Measurements from ENCODE around the gene TTC14. TPM values are rescaled to one million over a fixed set of nuclear protein-coding genes. Genes with fewer than 3 reads are reported as not detected.

The TTC14 gene
- total and polyA plus RNA-seq, 2 of the 8 experiments (the other 6 are each of a cell fraction or from before 2014, with no cell fraction given) = 10.2 to 22.3 TPM

- CTCF ChIA-PET (ENCODE audit: partially characterized antibody) = no interaction called here
- H2AK5ac ChIP-seq (ENCODE audit: low read depth, low read length) = no peak overlapping the region
- WGBS, 2 experiments (ENCODE audit: extremely low coverage in 1 of 2, insufficient coverage in 1 of 2, insufficient read length in 1 of 2, insufficient replicate concordance in 2 of 2, low coverage in 1 of 2, low lambda C conversion rate in 2 of 2, missing lambda C conversion rate in 1 of 2) = 84% methylated on average over 4 of the region's 4 CpGs; no CpG with 5 or more reads in 1 of the 2 experiments
Observed at GRCh38 chr3:180563406-180563805, 38.6 kb upstream of the TTC14 start.

More at GRCh38 chr3:180563406-180563805, 38.6 kb upstream of the TTC14 start:
- H3K79me2 ChIP-seq (ENCODE audit: control insufficient read depth in 1 of 2, insufficient read depth in 2 of 2, low read length in 2 of 2) = no peaks in the 10 kb centered on the region
- no peak for TF ChIP-seq CREB1 (IDR thresholded peaks at IDR 0.05)
- no peaks in the 10 kb centered on the region for H4K20me1 ChIP-seq (replicated peaks in 1 of 2; ENCODE audit: control insufficient read depth in 1 of 2, insufficient read depth in 2 of 2, low read length in 2 of 2)
- no peak for FAIRE-seq
- H3K14ac ChIP-seq (ENCODE audit: insufficient read length) = no peak overlapping the region
- no peak overlapping the region for H3K9ac ChIP-seq (replicated peaks in 1 of 4; ENCODE audit: extremely low read depth in 1 of 4, low read depth in 3 of 4, low read length in 3 of 4)
- no peak overlapping the region for H4K8ac ChIP-seq (ENCODE audit: extremely low read depth, insufficient read depth, low read length)
- no peak overlapping the region for H3K23ac ChIP-seq (ENCODE audit: insufficient read length)
- no peak overlapping the region for H2AFZ ChIP-seq (ENCODE audit: low read length)
- no peak overlapping the region for H2BK120ac ChIP-seq (replicated peaks; ENCODE audit: low read depth, low read length)
- H3K56ac ChIP-seq (replicated peaks; ENCODE audit: insufficient read length, low read depth, low read length) = no peak overlapping the region
- no peaks in the 10 kb centered on the region for H3K23me2 ChIP-seq (ENCODE audit: low read depth, low read length)
- no peak overlapping the region for H3K18ac ChIP-seq (ENCODE audit: extremely low read depth, low read length)
- no peak overlapping the region for H4K91ac ChIP-seq (replicated peaks; ENCODE audit: insufficient read length, low read length)
- H3K4me3 ChIP-seq (ENCODE audit: extremely low read depth in 1 of 4, insufficient read depth in 2 of 4, low read depth in 3 of 4, low read length in 4 of 4) = no peak overlapping the region; a peak in 1 of 8 replicates
- DNase-seq (ENCODE audit: low read depth in 1 of 2, low spot score in 2 of 2) = no peak
- H3K79me1 ChIP-seq (ENCODE audit: low read depth, low read length) = no peaks in the 10 kb centered on the region
- H3K27ac ChIP-seq (ENCODE audit: low read depth, low read length) = no peak overlapping the region
- POLR2A ChIA-PET (ENCODE audit: partially characterized antibody) = no interaction called here
- no peaks in the 10 kb centered on the region for H3K36me3 ChIP-seq (ENCODE audit: control insufficient read depth in 2 of 4, insufficient read depth in 4 of 4, low read length in 3 of 4)
- H3K27me3 ChIP-seq (replicated peaks in 1 of 4; ENCODE audit: control insufficient read depth in 3 of 4, extremely low read depth in 1 of 4, insufficient read depth in 3 of 4, low read length in 3 of 4) = no peaks in the 10 kb centered on the region
- no peak overlapping the region for H2BK20ac ChIP-seq (ENCODE audit: low read length)
- no peak overlapping the region for H4K5ac ChIP-seq (ENCODE audit: insufficient read length, low read depth, low read length)
- no peak overlapping the region for H2BK15ac ChIP-seq (ENCODE audit: low read length)
- no peaks in the 10 kb centered on the region for H3K4me1 ChIP-seq (replicated peaks in 1 of 4; ENCODE audit: control insufficient read depth in 3 of 4, insufficient read depth in 4 of 4, low read length in 3 of 4)
- no peak overlapping the region for H2BK5ac ChIP-seq (ENCODE audit: low read depth, low read length)
- H3K9me3 ChIP-seq (ENCODE audit: insufficient read depth in 2 of 2, low read depth in 1 of 2, low read length in 1 of 2) = peaks cover 5 to 6% of the 10 kb centered on the region in 2 experiments; a peak in 3 of 4 replicates
- no peak overlapping the region for H3K4ac ChIP-seq (replicated peaks; ENCODE audit: insufficient read length, low read depth, low read length)
- H3K4me2 ChIP-seq (ENCODE audit: insufficient read depth in 1 of 2, low read depth in 2 of 2, low read length in 2 of 2) = no peak overlapping the region
- H2BK12ac ChIP-seq (ENCODE audit: low read depth, low read length) = no peak overlapping the region
